A673 (cell line): ENCODE results near the gene HLA-DOB. TPM values are rescaled to one million over a fixed set of nuclear protein-coding genes. Genes with fewer than 3 reads are reported as not detected.

ENCODE experiments used
- BruUV-seq: library from RNA; stranded (reverse); fragments of 400-500 nt; replicated peaks from 2 replicates; lab custom pipeline; 2021; lab: Mats Ljungman, UMichigan
- CTCF ChIA-PET: fragments of 300-600 bp; sonication (Branson Sonifier 250); formaldehyde crosslinking; loops from one replicate; lab custom pipeline; 2022; ENCODE audit warnings: antibody characterized with exemption; lab: Charles Lee
- POLR2A ChIA-PET: fragments of 300-600 bp; sonication (Branson Sonifier 250); formaldehyde crosslinking; loops from one replicate; lab custom pipeline; 2022; ENCODE audit warnings: antibody characterized with exemption; ENCODE audit not compliant: low non-redundant PET; lab: Charles Lee
- DNase-seq: peaks from one replicate; pipeline ENCODE4 v3.0.0-alpha.2; 2015; ENCODE audit warnings: low spot score
- H3K27ac ChIP-seq: fragments of 200-600 bp; sonication (generic); 2 replicates; pipeline ENCODE4 v1.5.1; 2016; ENCODE audit warnings: mixed run types, low read depth, mild to moderate bottlenecking, mixed read lengths, antibody characterized with exemption, low read length; ENCODE audit not compliant: poor library complexity, severe bottlenecking
- H3K27me3 ChIP-seq: fragments of 200-600 bp; sonication (generic); replicated peaks from 2 replicates; pipeline ENCODE4 v1.6.1; 2017; ENCODE audit warnings: mixed run types, low read depth, mild to moderate bottlenecking, mixed read lengths, antibody characterized with exemption, low read length; ENCODE audit not compliant: insufficient read depth, poor library complexity
- H3K36me3 ChIP-seq: fragments of 200-600 bp; sonication (generic); 2 replicates; pipeline ENCODE4 v1.6.1; 2016; ENCODE audit warnings: mixed run types, mild to moderate bottlenecking, mixed read lengths, antibody characterized with exemption, low read length; ENCODE audit not compliant: insufficient read depth, poor library complexity, severe bottlenecking
- H3K4me1 ChIP-seq: fragments of 200-600 bp; sonication (generic); 2 replicates; pipeline ENCODE4 v1.6.1; 2017; ENCODE audit warnings: mixed run types, mild to moderate bottlenecking, mixed read lengths, antibody characterized with exemption, low read length; ENCODE audit not compliant: insufficient read depth, poor library complexity, severe bottlenecking
- H3K4me3 ChIP-seq: fragments of 200-600 bp; sonication (generic); 2 replicates; pipeline ENCODE4 v1.5.1; 2016; ENCODE audit warnings: low read depth, mixed run types, mild to moderate bottlenecking, mixed read lengths, low read length; ENCODE audit not compliant: poor library complexity, severe bottlenecking
- H3K9me3 ChIP-seq: fragments of 200-600 bp; sonication (generic); 2 replicates; pipeline ENCODE4 v1.6.1; 2016; ENCODE audit warnings: mixed run types, low read depth, mild to moderate bottlenecking, mixed read lengths, antibody characterized with exemption, low read length; ENCODE audit not compliant: poor library complexity, severe bottlenecking
- CTCF ChIP-seq: fragments of 300-800, 200-600 bp; sonication (generic); conservative IDR thresholded peaks from 2 replicates; pipeline ENCODE4 v1.5.1; 2017; ENCODE audit warnings: low read depth, mild to moderate bottlenecking, antibody characterized with exemption, low read length, moderate library complexity, mixed read lengths
- EZH2 ChIP-seq: fragments of 200-600 bp; sonication (generic); IDR thresholded peaks from 2 replicates; pipeline ENCODE4 v1.6.1; 2017; ENCODE audit warnings: borderline replicate concordance, low read depth, mild to moderate bottlenecking, mixed read lengths, antibody characterized with exemption, low read length; ENCODE audit not compliant: poor library complexity, severe bottlenecking
- intact Hi-C: fragments of 100-400 bp; cut with micrococcal nuclease; formaldehyde crosslinking; loops from one replicate; pipeline ENCODE4 v1.10.0; 2022; ENCODE audit not compliant: unreplicated experiment
- total RNA-seq: library from RNA; stranded (reverse); gene quantifications from 2 replicates; pipeline ENCODE4 v1.2.3, GENCODE V29; 2021

HLA-DOB gene
- total RNA-seq, 1 experiment from 2014 or later, result 2.0 TPM

- intact Hi-C loops, result no loop called here
- POLR2A ChIA-PET, result no interaction called here
- no TSS peak for BruUV-seq
- Histone ChIP-seq H3K27ac (no peak overlapping the region), H3K27me3 (no peaks in the 10 kb centered on the region), H3K9me3 (no peaks in the 10 kb centered on the region), H3K4me3 (no peak overlapping the region), H3K4me1 (peaks cover 9% of the 10 kb centered on the region), H3K36me3 (peaks cover 3% of the 10 kb centered on the region)
- TF ChIP-seq CTCF (no peak), EZH2 (no peak)
- no peak for DNase-seq
- CTCF ChIA-PET, result no interaction called here
Observed at GRCh38 chr6:32840604-32841246, 23.9 kb upstream of the HLA-DOB start.

GRCh38 chr6:32839356-32839755 is 22.6 kb upstream of the HLA-DOB start:
- intact Hi-C loops, result no loop called here
- H3K9me3 ChIP-seq, result no peaks in the 10 kb centered on the region
- no peaks in the 10 kb centered on the region for H3K27me3 ChIP-seq
- ChIA-PET CTCF (interaction anchor here (2.1 to 3.1 kb wide), 4 partner anchors 13 to 145 kb away, joined by 10 to 56 read pairs (median 30); partner anchors contain the start of genes PSMB9 and TAP1), POLR2A (no interaction called here)
- DNase-seq, result no peak
- no peak overlapping the region for H3K4me3 ChIP-seq
- peaks cover 3% of the 10 kb centered on the region for H3K36me3 ChIP-seq
- BruUV-seq, result no TSS peak
- H3K27ac ChIP-seq, result no peak overlapping the region
- TF ChIP-seq EZH2 (no peak), CTCF (no peak)
- peaks cover 9% of the 10 kb centered on the region for H3K4me1 ChIP-seq

- intact Hi-C loops, result loop anchor here (1.0 kb wide), 2 partner anchors 15 to 30 kb away; partner anchors contain the start of gene TAP1
- Histone ChIP-seq H3K36me3 (peaks cover 3% of the 10 kb centered on the region), H3K27me3 (no peaks in the 10 kb centered on the region), H3K4me1 (peaks cover 9% of the 10 kb centered on the region), H3K27ac (peak within 1 kb of the TSS; percentile 91), H3K9me3 (no peaks in the 10 kb centered on the region), H3K4me3 (peak within 1 kb of the TSS; percentile 88)
- DNase-seq, result peak; percentile 93
- TF ChIP-seq CTCF (peak; percentile 98), EZH2 (no peak)
- POLR2A ChIA-PET, result interaction anchor here (0.5 to 0.6 kb wide), 2 partner anchors 130 to 132 kb away, joined by 3 to 7 read pairs; partner anchors contain the start of gene BRD2
- CTCF ChIA-PET, result interaction anchor here (0.5 to 3.1 kb wide), 17 partner anchors 10 to 487 kb away, joined by 3 to 56 read pairs (median 7); partner anchors contain the start of genes PSMB9, TAP1 and WDR46
- BruUV-seq, result no TSS peak
Observed at GRCh38 chr6:32838114-32838958, 21.5 kb upstream of the HLA-DOB start, which contains the start of gene TAP2. TSS of gene TAP2 (minus strand) at chr6:32838739. CDS start at chr6:32838233, 506 bp downstream.
